MM.1S (cell line): ENCODE data around the gene NRP2.

Experiments used
- DNase-seq: peaks from one replicate; pipeline ENCODE4 v3.0.0-alpha.2; 2015
- H2AFZ ChIP-seq: fragments of 300-600 bp; sonication (generic); 2 replicates; pipeline ENCODE4 v1.6.0; 2016; ENCODE audit warnings: antibody characterized with exemption, low read length
- H3F3A ChIP-seq: fragments of 300-600 bp; sonication (generic); 2 replicates; pipeline ENCODE4 v1.6.1; 2016; ENCODE audit warnings: mild to moderate bottlenecking, antibody characterized with exemption, low read length, moderate library complexity, mixed read lengths; ENCODE audit not compliant: insufficient read depth
- H3K27ac ChIP-seq: fragments of 300-600 bp; sonication (generic); 2 replicates; pipeline ENCODE4 v1.5.1; 2016; ENCODE audit warnings: mild to moderate bottlenecking, low read length
- H3K27me3 ChIP-seq: fragments of 300-600 bp; sonication (generic); replicated peaks from 2 replicates; pipeline ENCODE4 v1.6.0; 2016; ENCODE audit warnings: low read length; ENCODE audit not compliant: insufficient read depth
- H3K36me3 ChIP-seq: fragments of 300-600 bp; sonication (generic); replicated peaks from 2 replicates; pipeline ENCODE4 v1.6.1; 2016; ENCODE audit warnings: mild to moderate bottlenecking, low read length, mixed read lengths; ENCODE audit not compliant: insufficient read depth
- H3K4me1 ChIP-seq: fragments of 300-600 bp; sonication (generic); 2 replicates; pipeline ENCODE4 v1.6.1; 2016; ENCODE audit warnings: low read length, mixed read lengths
- H3K4me2 ChIP-seq: fragments of 300-600 bp; sonication (generic); 2 replicates; pipeline ENCODE4 v1.6.0; 2016; ENCODE audit warnings: low read depth, low read length
- H3K4me3 ChIP-seq: fragments of 300-600 bp; sonication (generic); 2 replicates; pipeline ENCODE4 v1.5.1; 2016; ENCODE audit warnings: low read length, mixed read lengths
- H3K79me2 ChIP-seq: fragments of 300-600 bp; sonication (generic); 2 replicates; pipeline ENCODE4 v1.6.1; 2016; ENCODE audit warnings: mixed run types, low read length, mixed read lengths
- H3K9ac ChIP-seq: fragments of 300-600 bp; sonication (generic); 2 replicates; pipeline ENCODE4 v1.6.1; 2016; ENCODE audit warnings: low read length, mixed read lengths
- H3K9me2 ChIP-seq: fragments of 300-600 bp; sonication (generic); replicated peaks from 2 replicates; pipeline ENCODE4 v1.6.1; 2016; ENCODE audit warnings: mild to moderate bottlenecking, low read length, mixed read lengths; ENCODE audit not compliant: insufficient read depth
- H3K9me3 ChIP-seq: fragments of 300-600 bp; sonication (generic); replicated peaks from 2 replicates; pipeline ENCODE4 v1.6.1; 2016; ENCODE audit warnings: mild to moderate bottlenecking, low read length, mixed read lengths; ENCODE audit not compliant: insufficient read depth
- H4K20me1 ChIP-seq: fragments of 300-600 bp; sonication (generic); 2 replicates; pipeline ENCODE4 v1.6.1; 2016; ENCODE audit warnings: mild to moderate bottlenecking, low read length, moderate library complexity, mixed read lengths; ENCODE audit not compliant: insufficient read depth
- EZH2 ChIP-seq: fragments of 300-600 bp; sonication (generic); optimal IDR thresholded peaks from 2 replicates; pipeline ENCODE3; 2017; ENCODE audit warnings: low read depth, mild to moderate bottlenecking, antibody characterized with exemption, low read length, mixed read lengths
- EZH2phosphoT487 ChIP-seq: fragments of 300-600 bp; sonication (generic); IDR thresholded peaks from 2 replicates; pipeline ENCODE4 v1.6.1; 2018; ENCODE audit warnings: antibody characterized with exemption, low read length
- TF ChIP-seq, protein P1 (sequence below): fragments of 300-600 bp; sonication (generic); IDR thresholded peaks from 2 replicates; pipeline ENCODE4 v1.5.1; 2016; ENCODE audit warnings: antibody characterized with exemption, low read length, mixed read lengths

NRP2 gene

DNA sequence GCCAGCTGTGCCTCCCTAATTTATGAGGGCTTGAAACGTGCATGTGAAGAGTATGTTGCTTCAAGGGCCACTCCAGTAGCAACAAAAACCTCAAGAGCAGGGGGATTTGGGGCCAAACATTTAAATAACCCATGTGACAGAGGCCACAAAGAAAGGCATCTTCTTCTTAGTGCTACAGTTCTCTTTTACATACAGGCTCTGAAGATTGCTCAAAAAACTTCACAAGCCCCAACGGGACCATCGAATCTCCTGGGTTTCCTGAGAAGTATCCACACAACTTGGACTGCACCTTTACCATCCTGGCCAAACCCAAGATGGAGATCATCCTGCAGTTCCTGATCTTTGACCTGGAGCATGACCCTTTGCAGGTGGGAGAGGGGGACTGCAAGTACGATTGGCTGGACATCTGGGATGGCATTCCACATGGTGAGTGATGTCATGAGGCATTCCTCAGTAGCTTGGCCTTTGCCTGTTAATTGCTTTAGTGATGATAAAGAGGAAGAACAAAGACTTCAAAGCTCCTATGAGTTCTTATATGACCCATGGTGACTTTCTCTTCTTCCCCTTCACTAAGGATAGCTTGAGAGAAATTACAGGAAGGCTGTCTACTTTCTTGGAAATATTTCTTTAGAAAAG is 40.1 kb downstream of the NRP2 start:
- no peaks in the 10 kb centered on the region for H4K20me1 ChIP-seq
- H3K9ac ChIP-seq: no peak overlapping the region
- no peaks in the 10 kb centered on the region for H3K36me3 ChIP-seq
- no peak overlapping the region for H3K27ac ChIP-seq
- no peak overlapping the region for H3K4me3 ChIP-seq
- TF ChIP-seq EZH2 (no peak), EZH2phosphoT487 (no peak)
- TF ChIP-seq, protein P1, sequence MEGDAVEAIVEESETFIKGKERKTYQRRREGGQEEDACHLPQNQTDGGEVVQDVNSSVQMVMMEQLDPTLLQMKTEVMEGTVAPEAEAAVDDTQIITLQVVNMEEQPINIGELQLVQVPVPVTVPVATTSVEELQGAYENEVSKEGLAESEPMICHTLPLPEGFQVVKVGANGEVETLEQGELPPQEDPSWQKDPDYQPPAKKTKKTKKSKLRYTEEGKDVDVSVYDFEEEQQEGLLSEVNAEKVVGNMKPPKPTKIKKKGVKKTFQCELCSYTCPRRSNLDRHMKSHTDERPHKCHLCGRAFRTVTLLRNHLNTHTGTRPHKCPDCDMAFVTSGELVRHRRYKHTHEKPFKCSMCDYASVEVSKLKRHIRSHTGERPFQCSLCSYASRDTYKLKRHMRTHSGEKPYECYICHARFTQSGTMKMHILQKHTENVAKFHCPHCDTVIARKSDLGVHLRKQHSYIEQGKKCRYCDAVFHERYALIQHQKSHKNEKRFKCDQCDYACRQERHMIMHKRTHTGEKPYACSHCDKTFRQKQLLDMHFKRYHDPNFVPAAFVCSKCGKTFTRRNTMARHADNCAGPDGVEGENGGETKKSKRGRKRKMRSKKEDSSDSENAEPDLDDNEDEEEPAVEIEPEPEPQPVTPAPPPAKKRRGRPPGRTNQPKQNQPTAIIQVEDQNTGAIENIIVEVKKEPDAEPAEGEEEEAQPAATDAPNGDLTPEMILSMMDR: no peak
- no peak overlapping the region for H2AFZ ChIP-seq
- H3K4me1 ChIP-seq: no peaks in the 10 kb centered on the region
- H3K4me2 ChIP-seq: no peak overlapping the region
- H3K9me3 ChIP-seq: no peaks in the 10 kb centered on the region
- DNase-seq: no peak
- no peaks in the 10 kb centered on the region for H3F3A ChIP-seq
- H3K27me3 ChIP-seq: no peaks in the 10 kb centered on the region
- H3K9me2 ChIP-seq: no peaks in the 10 kb centered on the region
- H3K79me2 ChIP-seq: no peaks in the 10 kb centered on the region

DNA sequence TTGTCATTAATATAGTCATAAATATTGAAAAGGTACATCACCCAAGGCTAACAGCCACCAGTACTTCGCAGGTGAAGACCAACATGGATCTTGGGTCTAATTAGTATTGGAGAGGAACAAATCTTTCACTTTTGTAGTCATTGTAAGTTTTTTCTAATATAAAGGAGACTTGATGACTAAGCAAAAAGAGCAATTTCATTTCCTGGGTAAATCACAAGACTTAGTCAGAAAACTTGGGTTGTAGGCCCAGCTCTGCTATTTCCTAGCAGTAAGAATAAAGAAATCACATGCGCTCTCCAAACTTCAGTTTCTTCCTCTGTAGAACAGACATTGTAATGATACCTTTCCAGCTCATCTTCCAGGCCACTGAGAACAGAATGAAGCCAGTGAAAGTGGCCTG is 40.9 kb downstream of the NRP2 start:
- Histone ChIP-seq H3K4me3 (no peak overlapping the region), H3K4me2 (no peak overlapping the region), H3K4me1 (no peaks in the 10 kb centered on the region), H3K9ac (no peak overlapping the region), H3K9me2 (no peaks in the 10 kb centered on the region), H3K27ac (no peak overlapping the region), H3K36me3 (no peaks in the 10 kb centered on the region), H3F3A (no peaks in the 10 kb centered on the region), H3K79me2 (no peaks in the 10 kb centered on the region), H4K20me1 (no peaks in the 10 kb centered on the region), H2AFZ (no peak overlapping the region), H3K27me3 (no peaks in the 10 kb centered on the region), H3K9me3 (no peaks in the 10 kb centered on the region)
- no peak for DNase-seq
- TF ChIP-seq, protein P1: no peak
- no peak for TF ChIP-seq EZH2phosphoT487
- no peak for TF ChIP-seq EZH2

DNA sequence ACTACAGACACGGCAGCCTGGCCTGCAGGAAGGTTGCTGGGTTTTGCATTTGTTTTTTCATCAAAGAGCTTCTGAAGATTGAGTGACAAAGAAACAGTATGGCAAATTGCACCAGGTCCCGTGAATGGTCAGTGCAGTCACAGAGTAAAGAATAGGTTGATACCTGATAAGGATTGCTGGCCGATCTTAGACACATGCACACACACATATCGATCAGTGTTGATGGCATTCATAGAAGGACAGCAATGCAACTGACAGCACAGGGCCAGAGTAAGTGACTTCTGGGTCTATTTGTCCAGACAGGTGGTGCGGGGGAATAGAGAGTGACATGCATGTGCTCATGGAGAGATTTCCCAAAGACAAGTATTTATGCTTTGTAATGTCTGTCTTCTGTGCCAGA is 42.8 kb downstream of the NRP2 start:
- H3K9me2 ChIP-seq: no peaks in the 10 kb centered on the region
- H3K27me3 ChIP-seq: no peaks in the 10 kb centered on the region
- H3K9me3 ChIP-seq: no peaks in the 10 kb centered on the region
- no peaks in the 10 kb centered on the region for H3K36me3 ChIP-seq
- H3F3A ChIP-seq: no peaks in the 10 kb centered on the region
- no peak overlapping the region for H2AFZ ChIP-seq
- H3K4me1 ChIP-seq: no peaks in the 10 kb centered on the region
- H3K9ac ChIP-seq: no peak overlapping the region
- no peaks in the 10 kb centered on the region for H4K20me1 ChIP-seq
- H3K79me2 ChIP-seq: no peaks in the 10 kb centered on the region
- H3K27ac ChIP-seq: no peak overlapping the region
- TF ChIP-seq, protein P1: no peak
- TF ChIP-seq EZH2phosphoT487: no peak
- no peak for TF ChIP-seq EZH2
- no peak for DNase-seq
- no peak overlapping the region for H3K4me3 ChIP-seq
- H3K4me2 ChIP-seq: no peak overlapping the region
